Measurements from ENCODE around the gene CCDC63.

The CCDC63 gene

DNA sequence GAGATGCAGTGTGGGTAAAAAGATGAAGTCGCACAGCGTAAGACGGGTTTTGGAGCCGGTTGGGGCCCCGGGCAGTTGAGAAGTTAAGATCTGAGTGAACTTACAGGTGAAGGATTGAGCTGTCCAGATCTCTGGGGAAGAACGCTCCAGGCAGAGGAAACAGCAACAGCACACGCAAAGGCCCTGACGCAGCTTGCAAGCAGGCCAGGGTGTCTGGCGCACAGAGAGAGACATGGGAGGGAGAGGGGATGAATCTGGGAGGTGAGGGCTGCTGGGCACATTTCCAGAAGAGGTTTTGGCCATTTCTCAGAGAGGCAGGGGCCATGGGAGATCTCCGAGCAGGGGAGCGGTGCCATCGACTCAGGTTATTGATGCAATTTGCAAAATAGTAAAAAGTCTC is 42.6 kb downstream of the CCDC63 start:
- Histone ChIP-seq H3K27ac (no peak overlapping the region), H3K4me1 (no peaks in the 10 kb centered on the region), H3K4me2 (ENCODE audit: low read length) (no peak overlapping the region), H3K27me3 (ENCODE audit: control insufficient read depth, insufficient read depth, low read length) (no peaks in the 10 kb centered on the region), H3K9ac (no peak overlapping the region), H3K79me2 (no peaks in the 10 kb centered on the region), H3K4me3 (ENCODE audit: low read depth, low read length) (no peak overlapping the region), H3K9me3 (ENCODE audit: control insufficient read depth, low read length) (no peaks in the 10 kb centered on the region), H2AFZ (no peak overlapping the region), H3K36me3 (ENCODE audit: control insufficient read depth, insufficient read depth, low read length) (no peaks in the 10 kb centered on the region)
- TF ChIP-seq, protein P1, sequence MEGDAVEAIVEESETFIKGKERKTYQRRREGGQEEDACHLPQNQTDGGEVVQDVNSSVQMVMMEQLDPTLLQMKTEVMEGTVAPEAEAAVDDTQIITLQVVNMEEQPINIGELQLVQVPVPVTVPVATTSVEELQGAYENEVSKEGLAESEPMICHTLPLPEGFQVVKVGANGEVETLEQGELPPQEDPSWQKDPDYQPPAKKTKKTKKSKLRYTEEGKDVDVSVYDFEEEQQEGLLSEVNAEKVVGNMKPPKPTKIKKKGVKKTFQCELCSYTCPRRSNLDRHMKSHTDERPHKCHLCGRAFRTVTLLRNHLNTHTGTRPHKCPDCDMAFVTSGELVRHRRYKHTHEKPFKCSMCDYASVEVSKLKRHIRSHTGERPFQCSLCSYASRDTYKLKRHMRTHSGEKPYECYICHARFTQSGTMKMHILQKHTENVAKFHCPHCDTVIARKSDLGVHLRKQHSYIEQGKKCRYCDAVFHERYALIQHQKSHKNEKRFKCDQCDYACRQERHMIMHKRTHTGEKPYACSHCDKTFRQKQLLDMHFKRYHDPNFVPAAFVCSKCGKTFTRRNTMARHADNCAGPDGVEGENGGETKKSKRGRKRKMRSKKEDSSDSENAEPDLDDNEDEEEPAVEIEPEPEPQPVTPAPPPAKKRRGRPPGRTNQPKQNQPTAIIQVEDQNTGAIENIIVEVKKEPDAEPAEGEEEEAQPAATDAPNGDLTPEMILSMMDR (IDR thresholded peaks at IDR 0.05): no peak

DNA sequence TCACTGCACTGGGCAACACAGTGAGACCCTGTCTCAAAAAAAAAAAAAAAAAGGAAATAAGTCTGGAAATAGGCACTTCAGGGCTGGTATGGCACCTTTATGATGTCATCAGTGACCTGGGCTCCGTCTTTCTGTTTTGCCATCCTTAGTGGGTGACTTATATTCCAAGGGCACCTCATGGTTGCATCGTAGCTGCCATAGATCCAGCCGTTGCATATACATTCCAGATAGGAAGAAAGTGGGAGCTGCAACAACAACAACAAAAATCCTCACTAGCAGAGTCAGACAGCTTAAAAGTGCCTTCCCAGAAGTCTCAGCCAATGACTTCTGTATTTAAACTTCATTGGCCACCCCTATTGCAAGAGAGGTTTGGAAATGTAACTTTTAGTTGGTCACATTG is 47.2 kb downstream of the CCDC63 start:
- no peaks in the 10 kb centered on the region for H3K36me3 ChIP-seq (ENCODE audit: control insufficient read depth, insufficient read depth, low read length)
- H3K79me2 ChIP-seq: no peaks in the 10 kb centered on the region
- H3K4me2 ChIP-seq (ENCODE audit: low read length): no peak overlapping the region

DNA sequence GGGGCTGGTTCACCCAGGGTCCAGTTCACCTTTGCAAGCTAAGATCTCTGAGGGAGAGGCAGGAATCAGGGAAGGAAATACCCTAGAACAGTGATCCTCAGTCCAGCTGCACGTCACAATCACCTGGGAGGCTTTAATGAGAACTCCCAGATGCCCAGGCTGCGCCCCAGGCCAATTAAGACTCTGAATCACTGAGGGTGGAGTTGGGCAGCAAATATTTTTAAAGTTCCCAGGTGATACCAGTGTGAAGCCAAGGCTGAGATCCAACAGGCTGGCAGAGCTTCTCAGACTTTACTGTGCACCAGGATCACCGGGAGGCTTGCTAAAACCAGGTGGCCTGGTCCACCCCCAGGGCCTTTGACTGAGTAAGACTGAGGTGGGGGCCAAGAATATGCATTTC is 49.8 kb downstream of the CCDC63 start:
- TF ChIP-seq, protein P1 (IDR thresholded peaks at IDR 0.05): no peak
- Histone ChIP-seq H3K9ac (no peak overlapping the region), H3K36me3 (ENCODE audit: control insufficient read depth, insufficient read depth, low read length) (no peaks in the 10 kb centered on the region), H3K9me3 (ENCODE audit: control insufficient read depth, low read length) (no peaks in the 10 kb centered on the region), H2AFZ (no peak overlapping the region), H3K79me2 (no peaks in the 10 kb centered on the region), H3K4me3 (ENCODE audit: low read depth, low read length) (no peak overlapping the region), H3K27me3 (ENCODE audit: control insufficient read depth, insufficient read depth, low read length) (no peaks in the 10 kb centered on the region), H3K4me2 (ENCODE audit: low read length) (no peak overlapping the region), H3K4me1 (no peaks in the 10 kb centered on the region), H3K27ac (no peak overlapping the region)

More for the DNA sequence above, 47.2 kb downstream of the CCDC63 start:
- Histone ChIP-seq H3K27ac (no peak overlapping the region), H2AFZ (peak overlapping the region; percentile 76), H3K9me3 (ENCODE audit: control insufficient read depth, low read length) (no peaks in the 10 kb centered on the region), H3K9ac (no peak overlapping the region), H3K27me3 (ENCODE audit: control insufficient read depth, insufficient read depth, low read length) (no peaks in the 10 kb centered on the region), H3K4me3 (ENCODE audit: low read depth, low read length) (no peak overlapping the region), H3K4me1 (no peaks in the 10 kb centered on the region)
- TF ChIP-seq, protein P1 (IDR thresholded peaks at IDR 0.05): no peak

DNA sequence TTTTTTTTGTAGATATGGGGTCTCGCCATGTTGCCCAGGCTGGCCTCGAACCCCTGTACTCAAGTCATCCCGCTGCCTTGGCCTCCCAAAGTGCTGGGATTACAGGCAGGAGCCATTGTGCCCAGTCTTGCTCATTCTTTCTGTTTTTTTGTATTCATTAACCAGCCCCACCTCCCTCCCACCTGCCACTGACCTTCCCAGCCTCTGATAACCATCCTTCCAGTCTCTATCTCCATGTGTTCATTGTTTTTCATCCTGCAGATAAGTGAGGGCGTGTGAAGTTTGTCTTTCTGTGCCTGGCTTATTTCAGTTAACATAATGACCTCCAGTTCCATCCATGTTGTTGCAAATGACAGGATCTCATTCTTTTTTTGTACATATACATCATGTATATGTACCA is 54.6 kb downstream of the CCDC63 start:
- no peaks in the 10 kb centered on the region for H3K36me3 ChIP-seq (ENCODE audit: control insufficient read depth, insufficient read depth, low read length)
- TF ChIP-seq, protein P1 (IDR thresholded peaks at IDR 0.05): no peak

DNA sequence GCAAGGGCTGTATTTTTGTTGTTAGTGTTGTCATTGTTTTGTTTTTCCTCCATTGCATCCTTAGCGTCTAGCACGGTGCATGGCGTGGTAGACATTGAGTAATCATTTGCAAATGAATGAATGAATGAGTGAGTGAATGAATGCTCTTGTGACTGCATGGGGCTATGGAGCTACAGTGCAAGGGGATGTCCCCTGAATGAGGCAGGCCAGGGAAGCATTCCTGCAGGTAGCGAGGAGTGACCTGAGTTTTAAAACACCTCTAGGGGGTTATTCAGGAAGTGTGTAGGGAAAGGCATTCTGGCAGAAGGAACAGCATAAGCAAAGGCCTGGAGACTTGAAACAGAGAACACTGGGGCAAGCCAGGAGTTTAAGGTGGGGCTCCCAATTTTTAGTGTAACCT is 56.7 kb downstream of the CCDC63 start:
- TF ChIP-seq, protein P1 (IDR thresholded peaks at IDR 0.05): no peak
- no peaks in the 10 kb centered on the region for H3K4me1 ChIP-seq
- H3K27ac ChIP-seq: no peak overlapping the region
- no peaks in the 10 kb centered on the region for H3K9me3 ChIP-seq (ENCODE audit: control insufficient read depth, low read length)
- H3K79me2 ChIP-seq: no peaks in the 10 kb centered on the region
- H2AFZ ChIP-seq: no peak overlapping the region
- no peak overlapping the region for H3K9ac ChIP-seq
- H3K4me3 ChIP-seq (ENCODE audit: low read depth, low read length): no peak overlapping the region
- H3K4me2 ChIP-seq (ENCODE audit: low read length): no peak overlapping the region
- no peaks in the 10 kb centered on the region for H3K36me3 ChIP-seq (ENCODE audit: control insufficient read depth, insufficient read depth, low read length)
- no peaks in the 10 kb centered on the region for H3K27me3 ChIP-seq (ENCODE audit: control insufficient read depth, insufficient read depth, low read length)

More for the DNA sequence above, 54.6 kb downstream of the CCDC63 start:
- H3K27me3 ChIP-seq (ENCODE audit: control insufficient read depth, insufficient read depth, low read length): no peaks in the 10 kb centered on the region
- no peaks in the 10 kb centered on the region for H3K79me2 ChIP-seq
- H3K9me3 ChIP-seq (ENCODE audit: control insufficient read depth, low read length): no peaks in the 10 kb centered on the region
- H3K4me2 ChIP-seq (ENCODE audit: low read length): no peak overlapping the region
- no peak overlapping the region for H3K4me3 ChIP-seq (ENCODE audit: low read depth, low read length)
- H3K27ac ChIP-seq: no peak overlapping the region
- H3K9ac ChIP-seq: no peak overlapping the region
- no peaks in the 10 kb centered on the region for H3K4me1 ChIP-seq
- H2AFZ ChIP-seq: no peak overlapping the region

Data from parathyroid adenoma (tissue), 2 donors.